ENCODE data around the gene GPR84.

The GPR84 gene

GRCh38 chr12:54363047-54363446 lies 1.2 kb downstream of the GPR84 start:
- Histone ChIP-seq H3K14ac (ENCODE audit: low read length) (no peak overlapping the region), H3K23ac (ENCODE audit: low read depth, low read length, poor library complexity) (no peak overlapping the region), H3K79me1 (ENCODE audit: low read depth, low read length) (no peaks in the 10 kb centered on the region), H3K4me3 (ENCODE audit: low read length in 2 of 2) (no peak overlapping the region), H2BK15ac (ENCODE audit: low read length) (no peak overlapping the region), H3K4ac (ENCODE audit: low read length) (no peak overlapping the region), H2AFZ (ENCODE audit: low read length) (no peak overlapping the region), H4K8ac (ENCODE audit: low read depth, low read length) (no peak overlapping the region), H3K4me2 (ENCODE audit: insufficient read depth, low read length, poor library complexity, severe bottlenecking) (no peak overlapping the region), H3K9ac (ENCODE audit: low read depth, low read length, poor library complexity) (no peak overlapping the region), H3K36me3 (replicated peaks in 1 of 2; ENCODE audit: control insufficient read depth in 2 of 2, insufficient read depth in 2 of 2, low read length in 2 of 2) (no peaks in the 10 kb centered on the region), H3K27ac (replicated peaks; ENCODE audit: low read length) (no peak overlapping the region), H2BK120ac (ENCODE audit: low read depth, low read length) (no peak overlapping the region), H2BK5ac (ENCODE audit: low read length) (no peak overlapping the region), H3K4me1 (ENCODE audit: control insufficient read depth in 2 of 2, insufficient read depth in 1 of 2, low read depth in 1 of 2, low read length in 2 of 2) (peaks cover 17 to 24% of the 10 kb centered on the region in 2 donors), H3K27me3 (ENCODE audit: control insufficient read depth in 3 of 3, insufficient read depth in 3 of 3, low read depth in 1 of 3, low read length in 3 of 3) (no peaks in the 10 kb centered on the region), H4K91ac (ENCODE audit: low read depth, low read length, poor library complexity) (no peak overlapping the region), H2BK12ac (ENCODE audit: low read length) (peak overlapping the region; percentile 10), H3K9me3 (replicated peaks in 1 of 2; ENCODE audit: control insufficient read depth in 2 of 2, insufficient read depth in 1 of 2, low read depth in 1 of 2, low read length in 2 of 2) (no peaks in the 10 kb centered on the region), H3K18ac (ENCODE audit: low read length) (no peak overlapping the region), H2AK5ac (ENCODE audit: low read depth, low read length) (peak overlapping the region; percentile 48)
- DNase-seq (ENCODE audit: low spot score) = no peak
- WGBS, 2 donors (ENCODE audit: extremely low coverage in 2 of 2, insufficient read length in 2 of 2, insufficient replicate concordance in 1 of 2) = no CpG with 5 or more reads among the region's 8 CpGs

- H2BK12ac ChIP-seq (ENCODE audit: low read length) = no peak overlapping the region
- H3K18ac ChIP-seq (ENCODE audit: low read length) = peak overlapping the region; percentile 49
- H4K91ac ChIP-seq (ENCODE audit: low read depth, low read length, poor library complexity) = no peak overlapping the region
- H3K4me1 ChIP-seq (ENCODE audit: control insufficient read depth in 2 of 2, insufficient read depth in 1 of 2, low read depth in 1 of 2, low read length in 2 of 2) = peaks cover 37 to 44% of the 10 kb centered on the region in 2 donors
- peak overlapping the region; percentile 34 for H2AFZ ChIP-seq (ENCODE audit: low read length)
- H3K9me3 ChIP-seq (replicated peaks in 1 of 2; ENCODE audit: control insufficient read depth in 2 of 2, insufficient read depth in 1 of 2, low read depth in 1 of 2, low read length in 2 of 2) = no peaks in the 10 kb centered on the region
- H3K4me2 ChIP-seq (ENCODE audit: insufficient read depth, low read length, poor library complexity, severe bottlenecking) = no peak overlapping the region
- DNase-seq (ENCODE audit: low spot score) = peak; percentile 87
- no peak overlapping the region for H2AK5ac ChIP-seq (ENCODE audit: low read depth, low read length)
- H3K4me3 ChIP-seq (ENCODE audit: low read length in 2 of 2) = no peak overlapping the region
- no peaks in the 10 kb centered on the region for H3K79me1 ChIP-seq (ENCODE audit: low read depth, low read length)
- H3K23ac ChIP-seq (ENCODE audit: low read depth, low read length, poor library complexity) = no peak overlapping the region
- H3K36me3 ChIP-seq (replicated peaks in 1 of 2; ENCODE audit: control insufficient read depth in 2 of 2, insufficient read depth in 2 of 2, low read length in 2 of 2) = no peaks in the 10 kb centered on the region
- H2BK5ac ChIP-seq (ENCODE audit: low read length) = no peak overlapping the region
- H2BK15ac ChIP-seq (ENCODE audit: low read length) = no peak overlapping the region
- no peak overlapping the region for H3K4ac ChIP-seq (ENCODE audit: low read length)
- H4K8ac ChIP-seq (ENCODE audit: low read depth, low read length) = no peak overlapping the region
- peak overlapping the region; percentile 51 for H3K27ac ChIP-seq (replicated peaks; ENCODE audit: low read length)
- H3K9ac ChIP-seq (ENCODE audit: low read depth, low read length, poor library complexity) = no peak overlapping the region
- H3K27me3 ChIP-seq (ENCODE audit: control insufficient read depth in 3 of 3, insufficient read depth in 3 of 3, low read depth in 1 of 3, low read length in 3 of 3) = no peaks in the 10 kb centered on the region
- H2BK120ac ChIP-seq (ENCODE audit: low read depth, low read length) = no peak overlapping the region
- no CpG with 5 or more reads among the region's 16 CpGs for WGBS, 2 donors (ENCODE audit: extremely low coverage in 2 of 2, insufficient read length in 2 of 2, insufficient replicate concordance in 1 of 2)
- no peak overlapping the region for H3K14ac ChIP-seq (ENCODE audit: low read length)
These were observed 3.4 kb downstream of the GPR84 start for GRCh38 chr12:54360717-54361456.

GRCh38 chr12:54359762-54360351 lies 4.4 kb downstream of the GPR84 start:
- peak overlapping the region; percentile 98 for H3K27ac ChIP-seq (replicated peaks; ENCODE audit: low read length)
- no peaks in the 10 kb centered on the region for H3K9me3 ChIP-seq (replicated peaks in 1 of 2; ENCODE audit: control insufficient read depth in 2 of 2, insufficient read depth in 1 of 2, low read depth in 1 of 2, low read length in 2 of 2)
- H3K4ac ChIP-seq (ENCODE audit: low read length) = no peak overlapping the region
- H2AK5ac ChIP-seq (ENCODE audit: low read depth, low read length) = peak overlapping the region; percentile 65
- H3K4me2 ChIP-seq (ENCODE audit: insufficient read depth, low read length, poor library complexity, severe bottlenecking) = peak overlapping the region; percentile 56
- H3K14ac ChIP-seq (ENCODE audit: low read length) = no peak overlapping the region
- peak overlapping the region; percentile 79 for H2BK5ac ChIP-seq (ENCODE audit: low read length)
- no peaks in the 10 kb centered on the region for H3K36me3 ChIP-seq (replicated peaks in 1 of 2; ENCODE audit: control insufficient read depth in 2 of 2, insufficient read depth in 2 of 2, low read length in 2 of 2)
- H2BK15ac ChIP-seq (ENCODE audit: low read length) = peak overlapping the region; percentile 38
- WGBS, 2 donors (ENCODE audit: extremely low coverage in 2 of 2, insufficient read length in 2 of 2, insufficient replicate concordance in 1 of 2) = no CpG with 5 or more reads among the region's 9 CpGs
- no peak overlapping the region for H3K23ac ChIP-seq (ENCODE audit: low read depth, low read length, poor library complexity)
- peak overlapping the region; percentile 50 to 58 for H3K4me3 ChIP-seq (ENCODE audit: low read length in 2 of 2)
- no peak overlapping the region for H4K8ac ChIP-seq (ENCODE audit: low read depth, low read length)
- H3K4me1 ChIP-seq (ENCODE audit: control insufficient read depth in 2 of 2, insufficient read depth in 1 of 2, low read depth in 1 of 2, low read length in 2 of 2) = peaks cover 40 to 53% of the 10 kb centered on the region in 2 donors
- no peak overlapping the region for H4K91ac ChIP-seq (ENCODE audit: low read depth, low read length, poor library complexity)
- H3K18ac ChIP-seq (ENCODE audit: low read length) = peak overlapping the region; percentile 91
- no peak overlapping the region for H2BK12ac ChIP-seq (ENCODE audit: low read length)
- no peaks in the 10 kb centered on the region for H3K79me1 ChIP-seq (ENCODE audit: low read depth, low read length)
- H2BK120ac ChIP-seq (ENCODE audit: low read depth, low read length) = peak overlapping the region; percentile 24
- H3K9ac ChIP-seq (ENCODE audit: low read depth, low read length, poor library complexity) = peak overlapping the region; percentile 60
- H3K27me3 ChIP-seq (ENCODE audit: control insufficient read depth in 3 of 3, insufficient read depth in 3 of 3, low read depth in 1 of 3, low read length in 3 of 3) = no peaks in the 10 kb centered on the region
- no peak for DNase-seq (ENCODE audit: low spot score)
- H2AFZ ChIP-seq (ENCODE audit: low read length) = peak overlapping the region; percentile 69

- Histone ChIP-seq H3K4ac (ENCODE audit: low read length) (no peak overlapping the region), H3K9me3 (replicated peaks in 1 of 2; ENCODE audit: control insufficient read depth in 2 of 2, insufficient read depth in 1 of 2, low read depth in 1 of 2, low read length in 2 of 2) (no peaks in the 10 kb centered on the region), H3K4me3 (ENCODE audit: low read length in 2 of 2) (peak overlapping the region; percentile 52 to 71), H4K8ac (ENCODE audit: low read depth, low read length) (no peak overlapping the region), H3K23ac (ENCODE audit: low read depth, low read length, poor library complexity) (no peak overlapping the region), H3K4me1 (ENCODE audit: control insufficient read depth in 2 of 2, insufficient read depth in 1 of 2, low read depth in 1 of 2, low read length in 2 of 2) (peaks cover 43 to 57% of the 10 kb centered on the region in 2 donors), H3K4me2 (ENCODE audit: insufficient read depth, low read length, poor library complexity, severe bottlenecking) (peak overlapping the region; percentile 56), H4K91ac (ENCODE audit: low read depth, low read length, poor library complexity) (no peak overlapping the region), H2BK12ac (ENCODE audit: low read length) (no peak overlapping the region), H3K36me3 (replicated peaks in 1 of 2; ENCODE audit: control insufficient read depth in 2 of 2, insufficient read depth in 2 of 2, low read length in 2 of 2) (no peaks in the 10 kb centered on the region), H3K79me1 (ENCODE audit: low read depth, low read length) (no peaks in the 10 kb centered on the region), H3K18ac (ENCODE audit: low read length) (peak overlapping the region; percentile 91), H2AFZ (ENCODE audit: low read length) (peak overlapping the region; percentile 69), H2BK5ac (ENCODE audit: low read length) (peak overlapping the region; percentile 79), H2AK5ac (ENCODE audit: low read depth, low read length) (peak overlapping the region; percentile 65), H3K14ac (ENCODE audit: low read length) (no peak overlapping the region), H3K27ac (replicated peaks; ENCODE audit: low read length) (peak overlapping the region; percentile 98), H2BK120ac (ENCODE audit: low read depth, low read length) (peak overlapping the region; percentile 24), H3K27me3 (ENCODE audit: control insufficient read depth in 3 of 3, insufficient read depth in 3 of 3, low read depth in 1 of 3, low read length in 3 of 3) (no peaks in the 10 kb centered on the region), H3K9ac (ENCODE audit: low read depth, low read length, poor library complexity) (peak overlapping the region; percentile 82), H2BK15ac (ENCODE audit: low read length) (peak overlapping the region; percentile 38)
- DNase-seq (ENCODE audit: low spot score) = peak; percentile 99
- no CpG with 5 or more reads among the region's 40 CpGs for WGBS, 2 donors (ENCODE audit: extremely low coverage in 2 of 2, insufficient read length in 2 of 2, insufficient replicate concordance in 1 of 2)
These were observed 5.1 kb downstream of the GPR84 start for GRCh38 chr12:54358945-54359761.
